HG02763 (cell line): ENCODE measurements around the gene ANKS1A.

Source experiments
- ATAC-seq: cut with Tn5 transposase; IDR thresholded peaks from one replicate; pipeline ENCODE4 v1.9.1; 2021; ENCODE audit warnings: mild to moderate bottlenecking, moderate library complexity; ENCODE audit not compliant: unreplicated experiment

ANKS1A gene

DNA sequence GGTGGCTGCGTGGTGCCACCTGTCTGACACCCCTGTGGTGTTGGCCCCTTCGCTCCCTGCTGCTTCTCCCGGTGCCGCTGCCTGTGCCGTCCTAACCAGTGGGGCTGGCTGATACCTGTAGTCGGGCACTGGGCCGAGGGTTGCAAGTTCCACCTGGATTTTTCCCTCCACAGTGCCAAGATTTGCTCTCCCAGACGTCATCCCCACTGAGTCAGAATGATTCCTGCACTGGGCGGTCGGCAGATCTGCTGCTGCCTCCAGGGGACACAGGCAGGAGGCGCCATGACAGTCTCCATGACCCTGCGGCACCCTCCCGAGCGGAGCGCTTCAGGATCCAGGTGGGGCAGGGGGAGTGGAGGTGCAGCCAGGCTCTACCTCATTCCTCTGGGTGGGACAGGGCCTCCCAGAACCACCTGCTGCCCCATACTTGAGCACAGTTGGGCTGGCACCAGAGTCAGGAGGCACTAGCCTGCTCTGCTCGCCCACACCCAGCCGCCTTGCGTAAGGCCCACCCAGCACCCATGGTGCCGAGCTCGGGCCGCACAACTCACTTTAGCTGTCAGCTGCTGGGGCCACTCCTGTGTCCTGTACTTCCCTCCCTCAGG lies 191.9 kb downstream of the ANKS1A start:
- ATAC-seq: no peak

DNA sequence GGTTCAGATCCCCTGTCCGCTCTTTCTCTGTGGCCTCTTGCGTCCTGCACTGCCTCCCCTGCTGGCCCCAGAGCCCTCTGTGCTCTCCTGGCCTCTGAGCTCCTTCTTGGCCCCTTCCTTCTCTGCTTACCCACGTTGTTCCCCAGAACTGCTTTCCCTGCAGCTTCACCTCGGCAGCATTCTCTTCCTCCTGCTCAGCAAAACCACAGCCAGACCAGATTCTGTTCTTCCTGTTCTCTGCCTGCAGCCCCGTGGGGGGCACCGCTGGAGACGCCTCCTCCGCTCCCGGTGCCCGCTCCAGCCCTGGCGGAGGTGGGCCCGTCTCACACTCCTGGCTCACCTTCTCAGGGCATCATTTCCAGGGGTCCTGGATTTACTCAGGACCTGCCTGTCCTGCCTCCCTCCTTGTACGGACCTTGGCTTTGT lies 192.4 kb downstream of the ANKS1A start:
- no peak for ATAC-seq

DNA sequence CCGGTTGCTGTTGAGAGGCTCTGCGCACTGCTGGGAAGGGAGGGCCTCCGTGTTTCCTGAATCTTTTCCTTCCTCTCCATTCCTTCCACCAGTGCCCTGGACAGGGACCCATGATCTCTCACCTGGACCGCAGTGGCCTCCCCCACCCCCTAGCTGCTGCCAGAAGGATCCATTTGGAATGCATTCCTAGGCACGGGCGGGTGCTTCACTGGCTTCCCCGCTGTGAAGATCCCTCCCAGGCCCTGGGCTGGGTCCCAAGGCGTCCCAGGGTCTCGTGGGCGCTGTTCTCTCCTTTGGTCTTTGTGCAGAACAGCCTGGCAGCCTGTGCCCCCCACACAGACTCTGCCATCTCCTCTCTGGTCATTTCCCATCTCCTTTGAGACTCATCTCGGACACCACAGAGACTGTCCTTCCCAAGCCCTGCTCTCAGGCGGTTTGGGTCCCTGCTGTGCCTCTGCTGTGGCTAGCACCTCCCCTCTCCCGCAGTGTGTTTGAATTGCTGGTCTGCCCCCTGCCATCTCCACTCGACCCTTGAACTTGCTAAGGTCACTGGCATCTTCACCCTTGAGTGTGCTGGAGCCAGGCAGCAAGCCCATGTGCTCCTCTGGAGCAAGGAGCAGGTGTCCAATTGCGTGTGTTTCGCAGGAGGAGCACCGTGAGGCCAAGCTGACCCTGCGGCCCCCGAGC lies 193.1 kb downstream of the ANKS1A start:
- no peak for ATAC-seq

DNA sequence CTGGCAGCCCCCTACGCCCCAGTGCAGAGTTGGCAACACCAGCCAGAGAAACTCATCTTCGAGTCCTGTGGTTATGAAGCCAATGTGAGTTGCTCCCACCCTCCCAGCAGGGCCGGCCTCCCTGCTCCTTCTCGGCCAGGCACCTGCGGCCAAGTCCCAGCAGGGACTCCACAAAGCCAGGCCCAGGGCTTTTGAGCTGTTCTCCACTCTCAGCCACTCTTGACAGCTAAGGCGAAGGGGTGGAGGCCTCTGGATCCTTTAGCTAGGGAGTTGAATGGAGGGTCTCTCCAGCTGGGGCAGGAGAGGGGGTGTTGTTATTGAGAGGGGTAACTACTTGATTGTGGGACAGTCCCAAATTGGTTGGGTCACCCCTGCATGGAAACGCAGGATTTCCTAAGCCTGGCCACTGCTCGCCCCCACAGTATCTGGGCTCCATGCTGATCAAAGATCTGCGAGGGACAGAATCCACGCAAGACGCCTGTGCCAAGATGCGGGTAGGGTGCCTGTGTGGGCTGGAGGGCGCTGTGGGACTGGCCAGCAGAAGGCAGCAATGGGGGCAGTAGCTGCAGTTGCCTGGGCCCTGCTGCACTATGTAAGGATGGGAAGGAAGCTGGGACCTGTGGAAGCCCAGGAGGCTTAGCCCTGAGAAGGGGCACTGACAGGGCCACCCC lies 193.8 kb downstream of the ANKS1A start:
- no peak for ATAC-seq

DNA sequence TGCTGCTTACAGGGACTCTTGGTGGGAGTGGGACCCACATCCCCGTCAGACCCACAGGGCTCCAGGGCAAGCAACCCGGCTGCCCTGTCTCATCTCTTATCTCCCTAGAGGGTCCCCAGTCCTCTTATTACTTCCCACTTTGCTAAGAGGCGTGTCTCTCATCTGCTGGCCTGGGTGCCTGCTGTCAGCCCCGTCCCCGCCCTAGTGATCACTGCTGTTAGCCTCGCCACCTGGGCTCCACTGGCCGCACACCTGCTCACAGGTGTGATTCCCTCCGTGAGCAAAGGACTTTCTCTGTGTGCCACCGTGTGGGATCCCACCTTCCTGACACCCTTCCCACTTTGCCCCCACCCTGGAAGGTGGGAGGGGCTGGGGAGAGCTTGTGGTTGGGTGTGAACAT lies 194.5 kb downstream of the ANKS1A start:
- no peak for ATAC-seq

DNA sequence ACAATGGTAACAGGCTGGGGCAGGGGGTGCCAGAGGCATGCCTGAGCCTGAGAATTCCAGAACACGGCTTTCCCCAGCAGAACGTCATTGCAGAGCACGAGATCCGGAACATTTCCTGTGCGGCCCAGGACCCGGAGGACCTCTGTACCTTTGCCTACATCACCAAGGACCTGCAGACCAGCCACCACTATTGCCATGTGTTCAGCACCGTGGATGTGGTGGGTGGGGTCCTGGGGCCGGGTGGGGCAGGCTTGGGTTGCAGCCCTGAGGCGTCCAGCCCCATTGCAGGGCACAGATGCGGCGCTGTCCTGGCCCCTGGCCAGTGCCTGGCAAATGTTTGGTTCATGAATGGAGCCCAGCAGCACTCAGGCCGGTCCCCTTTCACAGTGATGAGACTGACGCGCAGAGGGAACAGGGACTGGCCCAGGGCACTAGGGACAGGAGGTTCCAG lies 195.0 kb downstream of the ANKS1A start:
- ATAC-seq: no peak

DNA sequence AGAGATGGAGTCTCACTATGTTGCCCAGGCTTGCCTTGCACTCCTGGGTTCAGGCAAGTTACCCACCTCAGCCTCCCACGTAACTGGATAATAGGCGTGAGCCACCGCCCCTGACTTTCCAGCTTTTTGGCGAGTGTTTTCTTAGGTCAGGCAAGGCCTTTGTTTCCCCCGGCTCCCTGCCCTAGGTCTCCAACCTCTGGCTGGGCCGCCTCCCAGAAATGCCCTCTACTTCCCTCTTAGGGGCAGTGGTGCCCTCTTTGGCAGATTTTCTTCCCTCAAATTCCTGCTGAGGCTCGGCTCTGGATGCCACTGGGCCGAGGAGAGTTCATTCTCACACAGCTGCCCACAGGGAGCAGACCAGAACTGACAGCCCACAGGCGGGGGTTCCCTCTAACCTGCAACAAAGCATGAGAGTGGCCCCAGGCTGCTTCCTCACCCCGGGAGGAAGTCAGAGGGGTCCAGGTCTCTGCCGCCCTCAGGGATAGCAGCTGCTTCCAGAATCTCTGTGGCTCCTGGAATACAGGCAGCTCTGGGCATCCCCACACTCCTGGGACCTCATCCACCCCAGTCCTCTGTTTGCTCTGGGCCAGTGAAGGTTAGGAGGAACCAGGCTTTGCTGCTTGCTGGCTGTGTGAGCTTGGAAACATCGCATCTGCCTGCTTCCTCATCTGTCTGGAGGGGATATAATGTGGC lies 195.6 kb downstream of the ANKS1A start:
- no peak for ATAC-seq

DNA sequence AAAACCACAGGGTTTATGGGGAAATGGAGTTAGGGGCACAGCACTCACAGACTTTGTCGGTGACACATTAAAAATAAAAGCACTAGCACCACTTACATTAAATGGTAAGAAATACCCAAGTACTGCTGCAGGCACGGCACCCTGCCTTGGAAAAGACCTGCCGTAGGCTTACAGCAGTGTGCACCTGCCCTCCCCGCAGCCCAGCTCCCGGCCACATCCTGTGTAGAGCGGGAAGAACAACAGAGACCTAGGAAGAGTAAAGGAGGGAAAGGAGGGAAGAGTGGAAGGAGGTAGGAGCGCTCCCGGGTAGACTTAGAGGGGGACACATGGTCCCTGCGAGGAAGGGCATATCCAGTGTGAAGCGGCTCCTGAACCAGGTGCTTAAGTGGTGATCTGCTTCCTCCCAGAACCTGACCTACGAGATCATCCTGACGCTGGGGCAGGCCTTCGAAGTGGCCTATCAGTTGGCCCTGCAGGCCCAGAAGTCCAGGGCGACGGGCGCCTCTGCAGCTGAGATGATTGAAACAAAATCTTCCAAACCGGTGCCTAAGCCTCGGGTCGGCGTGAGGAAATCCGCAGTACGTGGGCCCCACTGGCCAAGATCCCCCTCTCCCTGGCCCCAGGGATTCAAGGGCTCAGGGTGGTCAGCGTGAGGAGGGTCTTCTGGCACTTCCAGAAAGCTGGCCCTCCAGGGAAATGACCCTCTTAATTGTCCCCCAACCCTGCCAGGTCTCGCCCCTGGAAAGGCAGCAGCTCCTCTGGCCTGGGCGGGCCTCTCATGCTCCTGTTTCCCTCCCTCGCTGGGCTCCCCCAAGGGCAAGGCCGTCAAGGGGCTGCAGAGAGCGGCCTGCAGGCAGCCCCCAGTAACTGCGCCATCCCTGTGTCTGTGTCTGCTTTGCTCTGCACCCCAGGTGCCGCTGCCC lies 196.6 kb downstream of the ANKS1A start:
- ATAC-seq: no peak

DNA sequence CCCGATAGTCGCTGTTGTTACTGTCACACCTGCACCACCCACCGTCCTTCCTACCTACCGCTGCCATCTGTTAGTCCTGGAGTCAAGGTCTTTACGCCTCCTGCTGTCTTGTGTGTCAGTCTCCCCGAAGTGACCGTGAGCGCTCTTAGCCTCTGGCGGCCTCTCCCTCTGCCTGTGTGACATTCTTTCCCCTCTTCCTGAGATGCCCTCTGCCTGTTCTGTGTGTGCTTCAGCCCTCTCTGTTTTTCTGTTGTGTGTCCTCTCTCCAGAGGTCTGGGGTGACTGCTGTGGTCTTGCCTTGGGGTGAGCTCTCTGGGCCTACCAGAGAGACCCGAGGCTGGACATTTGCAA lies 197.2 kb downstream of the ANKS1A start:
- no peak for ATAC-seq

DNA sequence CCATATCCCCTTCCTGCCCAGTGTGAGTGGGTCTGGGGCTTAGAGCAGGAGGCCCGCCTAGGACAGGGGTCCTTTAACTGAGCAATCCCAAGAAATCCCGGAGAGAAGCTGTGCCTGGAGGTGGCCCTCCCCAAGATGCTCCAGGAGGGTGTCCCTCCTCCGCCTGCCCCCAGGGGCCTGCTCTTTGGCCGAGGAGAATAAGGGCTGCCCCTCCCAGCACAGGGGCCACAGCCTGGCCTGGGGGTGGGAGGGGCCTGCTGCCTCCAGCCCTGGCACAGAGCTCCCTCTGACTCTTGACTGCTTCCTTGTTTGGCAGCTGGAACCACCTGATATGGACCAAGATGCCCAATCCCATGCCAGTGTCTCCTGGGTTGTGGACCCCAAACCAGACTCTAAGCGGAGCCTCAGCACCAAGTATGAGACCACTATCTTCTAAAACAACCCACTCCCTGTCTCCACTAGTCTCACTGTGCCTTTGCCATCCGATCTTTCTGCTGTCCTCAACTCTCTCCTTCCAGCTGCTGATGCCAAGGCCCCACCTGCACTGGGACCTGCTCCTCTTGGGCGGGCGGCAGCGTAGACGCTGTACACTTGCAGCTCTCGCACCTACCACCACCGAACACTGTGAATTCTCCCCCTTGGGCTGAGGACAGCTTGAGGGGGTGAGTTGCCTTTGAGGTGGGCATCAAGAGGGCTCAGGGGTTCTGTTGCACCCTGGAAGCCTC lies 197.7 kb downstream of the ANKS1A start:
- no peak for ATAC-seq

DNA sequence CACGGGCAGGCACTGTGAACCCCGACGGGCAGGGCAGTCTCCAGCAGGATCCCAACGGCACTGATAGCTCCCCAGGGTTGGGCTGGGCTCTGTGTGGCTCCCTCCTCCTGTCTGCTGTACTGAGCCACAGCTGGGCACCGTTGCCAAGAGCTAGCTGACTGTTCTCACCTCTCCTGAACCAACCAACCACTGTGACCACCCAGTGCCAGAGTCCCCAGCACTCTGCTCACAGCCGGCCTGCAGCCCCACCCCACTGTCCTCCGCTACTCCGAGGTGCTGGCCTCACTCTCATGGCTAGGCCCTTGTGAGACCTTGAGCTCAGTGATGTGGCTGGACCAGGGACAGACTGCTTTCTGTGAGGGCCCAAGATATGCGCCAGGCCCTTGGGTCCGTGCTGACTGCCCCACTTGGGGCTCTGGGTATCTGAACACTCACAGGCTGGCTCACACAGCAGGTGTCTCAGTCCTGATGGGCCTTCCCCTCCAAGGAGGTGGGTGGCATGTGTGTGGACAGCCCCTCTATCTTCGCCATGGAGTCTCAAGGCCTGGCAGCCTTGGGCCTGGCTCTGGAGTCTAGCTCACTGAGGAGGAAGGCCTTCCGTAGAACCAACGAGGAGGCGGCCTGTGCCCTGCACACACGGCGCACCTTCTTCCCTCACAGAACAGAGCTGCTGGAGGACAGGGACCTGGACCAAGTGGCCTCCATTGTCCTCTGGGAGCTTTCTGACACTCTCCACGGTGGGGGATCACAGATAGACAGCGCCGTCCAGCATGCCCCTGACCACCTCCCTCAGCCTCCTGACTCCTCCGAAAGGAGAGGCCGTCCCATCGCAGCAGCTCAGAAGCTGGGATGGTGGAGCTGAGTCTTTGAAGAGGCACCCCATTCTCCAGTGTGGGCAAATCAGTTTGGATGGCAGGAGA lies 198.6 kb downstream of the ANKS1A start:
- no peak for ATAC-seq

DNA sequence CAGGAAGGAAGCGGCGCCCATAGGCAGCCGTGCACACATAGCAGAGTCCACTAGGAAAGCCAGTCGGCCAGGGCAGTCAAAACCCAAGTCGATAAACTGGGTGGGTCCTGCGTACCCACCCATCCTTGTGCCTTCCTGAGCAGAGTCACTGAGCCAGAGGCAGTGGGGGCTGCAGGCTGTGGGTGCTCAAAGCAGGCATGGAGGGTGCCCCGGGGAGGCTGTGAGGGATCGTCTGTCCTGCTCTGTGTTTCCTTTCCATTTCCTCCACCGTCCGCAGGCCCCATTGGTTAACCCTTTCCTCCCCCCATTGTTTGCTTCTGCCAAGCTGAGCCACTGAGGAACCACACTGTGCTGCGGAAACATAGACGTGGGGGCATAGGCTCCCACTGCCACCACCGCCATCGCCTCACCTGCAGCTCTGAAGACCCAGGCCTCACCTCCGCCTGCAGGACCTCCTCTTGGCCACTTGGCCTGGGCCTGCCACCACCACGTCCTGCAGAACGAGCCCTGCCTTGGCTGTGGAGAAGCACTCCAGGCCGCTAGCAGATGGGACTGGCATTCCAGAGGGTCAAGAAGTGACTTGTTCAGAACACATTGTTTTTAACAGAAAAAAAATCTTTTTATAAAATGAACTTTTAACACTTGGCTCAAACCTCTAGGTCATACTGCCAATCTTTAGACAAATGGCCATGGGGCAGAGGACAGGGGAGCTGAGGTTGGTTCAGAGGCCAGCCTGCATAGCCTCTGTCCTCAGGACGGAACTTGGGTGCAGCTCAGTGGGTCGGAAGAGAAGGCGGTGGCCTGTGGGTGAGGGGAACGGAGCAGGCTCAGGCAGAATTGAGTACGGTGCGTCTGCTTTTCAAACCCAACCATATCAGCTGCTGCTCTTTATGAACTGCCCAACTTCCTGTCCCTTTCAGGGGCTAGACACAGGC lies 199.5 kb downstream of the ANKS1A start:
- no peak for ATAC-seq

DNA sequence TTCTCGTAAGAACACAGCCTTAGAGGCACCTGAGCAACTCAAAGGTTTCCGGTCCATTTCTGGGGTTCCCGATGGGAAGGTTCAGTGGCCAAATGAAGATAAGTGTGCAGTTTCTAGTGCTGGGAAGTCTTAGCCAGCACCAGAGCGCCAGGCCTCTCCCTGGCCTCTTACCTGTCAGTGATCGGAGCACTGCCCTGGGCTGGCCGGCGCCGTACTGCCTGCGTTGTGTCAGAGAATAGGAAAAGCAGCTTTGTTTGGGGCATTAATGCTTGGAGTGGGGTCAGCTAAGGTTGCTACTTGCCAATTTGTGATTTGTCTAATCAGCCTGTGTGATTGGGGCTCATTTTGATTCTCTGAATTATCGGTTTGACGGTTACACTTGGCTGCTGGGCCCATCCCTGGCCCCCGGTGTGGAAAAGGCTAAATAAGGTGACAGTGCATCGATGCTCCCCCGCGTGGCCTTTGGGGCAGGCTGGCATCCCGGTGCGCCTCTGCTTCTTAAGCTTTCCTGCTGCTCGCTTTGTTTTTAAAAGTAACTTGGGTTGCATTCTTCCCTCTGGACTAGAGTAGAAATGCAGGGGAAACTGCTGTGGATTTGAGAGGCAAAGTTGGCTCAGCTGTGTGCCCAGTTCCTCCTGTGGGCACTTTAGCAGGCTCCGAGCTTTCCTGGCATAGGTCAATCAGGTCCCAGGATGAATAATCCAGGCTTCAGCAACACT lies 200.3 kb downstream of the ANKS1A start:
- no peak for ATAC-seq

DNA sequence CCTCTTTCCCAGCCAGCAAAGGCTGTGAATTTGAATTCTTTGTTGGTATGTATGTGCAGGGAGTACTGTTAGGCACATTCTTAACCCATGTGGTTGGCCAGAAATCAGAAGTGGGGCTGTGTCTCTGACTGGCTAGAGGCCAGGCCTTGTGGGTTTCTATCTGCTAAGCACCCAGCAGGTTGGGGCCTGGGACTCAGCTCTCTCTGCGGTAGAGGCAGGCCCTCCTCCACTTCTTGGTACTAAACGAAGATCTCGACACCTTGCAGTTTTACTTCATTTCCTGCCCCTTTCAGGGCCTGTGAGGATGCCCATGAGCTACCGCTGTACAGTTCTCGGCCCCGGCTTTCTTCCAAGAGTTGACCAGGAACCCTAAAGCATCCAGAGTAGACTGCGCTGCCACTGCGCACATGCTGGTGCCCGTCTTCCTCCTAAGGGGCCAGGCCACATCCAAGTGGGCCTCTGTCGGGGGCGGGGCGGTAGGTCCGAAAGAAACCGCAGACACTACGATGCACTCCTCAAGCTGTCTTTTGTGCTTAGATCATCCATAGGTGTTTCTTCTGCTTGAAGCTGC lies 201.0 kb downstream of the ANKS1A start:
- no peak for ATAC-seq

DNA sequence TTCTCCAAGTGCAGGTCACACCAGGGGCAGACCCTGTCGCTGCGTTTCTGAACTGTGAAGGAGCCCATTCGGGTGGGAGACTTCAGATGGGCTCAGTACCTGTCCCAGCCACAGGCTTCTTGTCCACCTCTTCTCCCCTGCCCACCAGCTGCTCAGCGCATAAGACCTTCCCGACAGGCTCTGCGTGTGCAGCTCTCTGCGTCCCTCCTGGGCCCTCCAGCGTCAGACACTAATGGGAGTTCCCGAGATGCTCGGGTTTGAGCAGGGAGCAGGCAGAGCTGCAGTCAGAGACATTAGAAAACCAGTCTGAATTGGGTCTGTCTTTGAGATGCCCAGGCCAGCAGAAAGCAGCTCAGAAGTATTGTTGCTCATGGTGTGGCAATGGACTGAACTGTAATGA lies 201.7 kb downstream of the ANKS1A start:
- no peak for ATAC-seq

DNA sequence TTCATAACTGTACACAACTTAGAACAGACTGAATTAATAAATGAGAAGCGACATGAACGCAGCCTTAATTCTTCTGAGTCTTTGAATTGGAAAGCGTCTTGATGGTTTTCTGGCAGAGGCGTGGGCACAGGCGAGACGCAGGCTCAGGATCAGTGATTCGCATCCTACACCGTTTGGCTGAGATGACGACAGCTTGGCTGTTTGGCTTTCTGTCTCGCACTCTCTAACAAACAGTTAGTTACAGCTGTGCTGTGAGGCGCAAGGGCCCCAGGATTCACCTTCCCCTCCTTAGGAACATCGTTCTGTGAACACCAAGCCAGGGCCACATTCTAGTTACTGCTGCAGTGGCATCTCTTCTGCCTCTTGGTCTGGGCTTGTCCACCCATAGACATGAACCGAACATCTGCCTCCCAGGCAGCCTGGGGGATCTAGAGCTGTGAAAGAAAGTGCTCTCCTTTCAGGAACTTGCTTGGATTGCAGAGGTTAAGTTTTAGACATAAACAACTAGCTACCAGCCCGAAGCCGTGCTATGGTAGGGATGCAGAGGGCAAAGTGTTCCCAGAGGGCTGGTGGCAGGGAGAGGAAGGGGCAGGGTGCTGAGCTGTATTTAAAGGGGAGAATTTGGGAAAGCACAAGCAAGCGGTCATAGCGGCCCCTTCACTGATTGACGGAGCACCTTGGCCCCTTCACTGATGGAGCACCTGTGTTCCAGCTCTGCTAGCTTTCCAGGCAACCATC lies 202.5 kb downstream of the ANKS1A start:
- ATAC-seq: no peak
